IMR-90 (cell line): ENCODE data around the gene LPAR1. TPM values are rescaled to one million over a fixed set of nuclear protein-coding genes. Genes with fewer than 3 reads are reported as not detected.
A peak's percentile ranks its signal among the peaks of the same experiment; 100 is the strongest.

Experiments
- ATAC-seq: fragments of 200-7000 bp; cut with Tn5 transposase; 2 replicates; pipeline ENCODE4 v1.9.1; 2020; ENCODE audit warnings: low read depth, mild to moderate bottlenecking, moderate library complexity
- BruUV-seq: library from RNA; stranded (reverse); fragments of 400-500 nt; replicated peaks from 2 replicates; lab custom pipeline; 2021; lab: Mats Ljungman, UMichigan
- CTCF ChIA-PET: fragments of 300-600 bp; formaldehyde crosslinking; extraction: SDS; loops from one replicate; lab custom pipeline; 2021; ENCODE audit warnings: antibody characterized with exemption; lab: Yijun Ruan, JAX
- POLR2A ChIA-PET: fragments of 300-600 bp; sonication (Branson Sonifier 250); formaldehyde crosslinking; loops from one replicate; lab custom pipeline; 2022; ENCODE audit warnings: antibody characterized with exemption; ENCODE audit not compliant: unreplicated experiment; lab: Charles Lee
- DNase-seq: peaks from one replicate; pipeline ENCODE4 v3.0.0; 2013
- H2AFZ ChIP-seq: replicated peaks from 2 replicates; pipeline ENCODE3; 2013; ENCODE audit warnings: low read length, mild to moderate bottlenecking; ENCODE audit not compliant: poor library complexity
- H2AK5ac ChIP-seq: 2 replicates; pipeline ENCODE4 v1.6.1; 2013; ENCODE audit warnings: low read depth, low read length, inconsistent platforms
- H2AK9ac ChIP-seq: replicated peaks from 2 replicates; pipeline ENCODE3; 2013; ENCODE audit warnings: mild to moderate bottlenecking, low read depth, low read length, moderate library complexity; ENCODE audit not compliant: poor library complexity
- H2BK120ac ChIP-seq: 2 replicates; pipeline ENCODE4 v1.6.1; 2013; ENCODE audit warnings: low read depth, low read length, inconsistent platforms
- H2BK15ac ChIP-seq: 3 replicates; pipeline ENCODE4 v1.6.1; 2013; ENCODE audit warnings: low read depth, low read length, inconsistent platforms
- H2BK20ac ChIP-seq: 2 replicates; pipeline ENCODE4 v1.6.1; 2013; ENCODE audit warnings: low read depth, mild to moderate bottlenecking, inconsistent platforms, low read length, moderate library complexity
- H2BK5ac ChIP-seq: 2 replicates; pipeline ENCODE4 v1.6.1; 2013; ENCODE audit warnings: mild to moderate bottlenecking, low read depth, low read length, inconsistent platforms; ENCODE audit not compliant: poor library complexity, severe bottlenecking
- H3K14ac ChIP-seq: replicated peaks from 2 replicates; pipeline ENCODE4 v1.6.1; 2013; ENCODE audit warnings: low read depth, low read length, inconsistent platforms
- H3K18ac ChIP-seq: 2 replicates; pipeline ENCODE4 v1.6.1; 2013; ENCODE audit warnings: low read depth, low read length, control low read depth
- H3K23ac ChIP-seq: 2 replicates; pipeline ENCODE4 v1.6.1; 2013; ENCODE audit warnings: low read depth, low read length, inconsistent platforms
- H3K27ac ChIP-seq: 2 replicates; pipeline ENCODE4 v1.5.1; 2013; ENCODE audit warnings: mild to moderate bottlenecking, control low read depth, low read length; ENCODE audit not compliant: insufficient read depth
- H3K27me3 ChIP-seq: 2 replicates; pipeline ENCODE4 v1.6.1; 2013; ENCODE audit warnings: low read length; ENCODE audit not compliant: control insufficient read depth, insufficient read depth
- H3K36me3 ChIP-seq: 2 replicates; pipeline ENCODE4 v1.6.1; 2013; ENCODE audit warnings: low read length, mixed read lengths; ENCODE audit not compliant: control insufficient read depth, insufficient read depth
- H3K4ac ChIP-seq: 2 replicates; pipeline ENCODE4 v1.6.1; 2013; ENCODE audit warnings: low read depth, low read length, inconsistent platforms
- H3K4me1 ChIP-seq: 2 replicates; pipeline ENCODE4 v1.6.1; 2013; ENCODE audit warnings: low read length, mixed read lengths; ENCODE audit not compliant: control insufficient read depth, insufficient read depth
- H3K4me2 ChIP-seq: 2 replicates; pipeline ENCODE4 v1.6.1; 2013; ENCODE audit warnings: low read depth, mild to moderate bottlenecking, control low read depth, low read length, moderate library complexity
- H3K4me3 ChIP-seq: 2 replicates; pipeline ENCODE4 v1.5.1; 2013; ENCODE audit warnings: low read depth, mild to moderate bottlenecking, control low read depth, low read length, moderate library complexity; ENCODE audit not compliant: insufficient read depth
- H3K56ac ChIP-seq: 2 replicates; pipeline ENCODE4 v1.6.1; 2013; ENCODE audit warnings: low read length, inconsistent platforms; ENCODE audit not compliant: insufficient read depth; ENCODE audit errors: extremely low read depth
- H3K79me1 ChIP-seq, 2 experiments: 2 replicates each; pipeline ENCODE4 v1.6.1; 2013; ENCODE audit warnings: low read length in 2 of 2, inconsistent platforms in 1 of 2, low read depth in 1 of 2
- H3K9ac ChIP-seq: 2 replicates; pipeline ENCODE4 v1.6.1; 2013; ENCODE audit warnings: low read depth, low read length, control low read depth
- H3K9me1 ChIP-seq: 2 replicates; pipeline ENCODE4 v1.6.1; 2013; ENCODE audit warnings: low read length, inconsistent platforms; ENCODE audit not compliant: insufficient read depth
- H3K9me3 ChIP-seq: 2 replicates; pipeline ENCODE4 v1.6.1; 2013; ENCODE audit warnings: low read length; ENCODE audit not compliant: control insufficient read depth, insufficient read depth
- H4K20me1 ChIP-seq: 2 replicates; pipeline ENCODE4 v1.6.1; 2013; ENCODE audit warnings: low read length, inconsistent platforms; ENCODE audit not compliant: insufficient read depth
- H4K5ac ChIP-seq: 2 replicates; pipeline ENCODE4 v1.6.1; 2013; ENCODE audit warnings: mild to moderate bottlenecking, low read depth, low read length, control low read depth
- H4K8ac ChIP-seq, 2 experiments: 2 replicates each; pipeline ENCODE4 v1.6.1; 2013; ENCODE audit warnings: low read depth in 2 of 2, low read length in 2 of 2, control low read depth in 1 of 2, inconsistent platforms in 1 of 2
- H4K91ac ChIP-seq: 2 replicates; pipeline ENCODE4 v1.6.1; 2013; ENCODE audit warnings: low read depth, low read length, inconsistent platforms; ENCODE audit not compliant: insufficient read depth
- BHLHE40 ChIP-seq: fragments of 150-350 bp; IDR thresholded peaks from 2 replicates; pipeline ENCODE4 v1.6.1; 2016; ENCODE audit warnings: mild to moderate bottlenecking, low read depth, low read length
- CEBPB ChIP-seq: IDR thresholded peaks from 2 replicates; pipeline ENCODE4 v1.6.1; 2012; ENCODE audit warnings: low read depth, low read length, improper control_type of control experiment
- CHD1 ChIP-seq: IDR thresholded peaks from 2 replicates; pipeline ENCODE4 v1.6.1; 2012; ENCODE audit warnings: low read depth, low read length, improper control_type of control experiment
- CTCF ChIP-seq: conservative IDR thresholded peaks from 2 replicates; pipeline ENCODE4 v1.5.1; 2012; ENCODE audit warnings: mild to moderate bottlenecking, low read depth, low read length, improper control_type of control experiment
- ELK1 ChIP-seq: fragments of 150-350 bp; IDR thresholded peaks from 2 replicates; pipeline ENCODE4 v1.6.1; 2016; ENCODE audit warnings: low read depth, mild to moderate bottlenecking, low read length, moderate library complexity, borderline replicate concordance
- FOS ChIP-seq: fragments of 150-350 bp; IDR thresholded peaks from 2 replicates; pipeline ENCODE4 v1.6.1; 2016; ENCODE audit warnings: low read depth, low read length
- MAFK ChIP-seq: IDR thresholded peaks from 2 replicates; pipeline ENCODE4 v1.6.1; 2012; ENCODE audit warnings: low read depth, low read length, improper control_type of control experiment
- MAZ ChIP-seq: IDR thresholded peaks from 2 replicates; pipeline ENCODE4 v1.6.1; 2012; ENCODE audit warnings: low read depth, mild to moderate bottlenecking, low read length, improper control_type of control experiment, moderate library complexity, borderline replicate concordance
- MXI1 ChIP-seq: IDR thresholded peaks from 2 replicates; pipeline ENCODE4 v1.6.1; 2012; ENCODE audit warnings: low read depth, mild to moderate bottlenecking, low read length, moderate library complexity, borderline replicate concordance
- NFE2L2 ChIP-seq: fragments of 150-350 bp; IDR thresholded peaks from 2 replicates; pipeline ENCODE4 v1.6.1; 2016; ENCODE audit warnings: low read depth, mild to moderate bottlenecking, low read length
- RCOR1 ChIP-seq: IDR thresholded peaks from 2 replicates; pipeline ENCODE4 v1.6.1; 2012; ENCODE audit warnings: mild to moderate bottlenecking, low read length, improper control_type of control experiment; ENCODE audit not compliant: insufficient replicate concordance
- RFX5 ChIP-seq: IDR thresholded peaks from 2 replicates; pipeline ENCODE4 v1.8.0; 2012; ENCODE audit warnings: low read depth, mild to moderate bottlenecking, low read length, moderate library complexity
- SMC3 ChIP-seq: fragments of 150-350 bp; IDR thresholded peaks from 2 replicates; pipeline ENCODE4 v1.6.1; 2016; ENCODE audit warnings: low read depth, mild to moderate bottlenecking, antibody characterized with exemption, low read length, moderate library complexity
- USF2 ChIP-seq: fragments of 150-350 bp; IDR thresholded peaks from 2 replicates; pipeline ENCODE4 v1.6.1; 2017; ENCODE audit warnings: mild to moderate bottlenecking, antibody characterized with exemption, low read length, low read depth
- WGBS, 2 experiments: methylation state at CpG; one replicate each; pipeline versions ENCODE4 v1.1.5 to v1.1.7; 2013; ENCODE audit warnings: missing lambda C conversion rate in 2 of 2; ENCODE audit not compliant: insufficient read length in 1 of 2; ENCODE audit errors: extremely low coverage in 2 of 2; 5-methylcytosine and 5-hydroxymethylcytosine counted together
- dilution Hi-C: fragments of 300-500 bp; cut with HindIII; formaldehyde crosslinking; loops from one replicate; pipeline ENCODE4 v1.14.3; 2018; ENCODE audit warnings: low sequenced_read_pairs; ENCODE audit not compliant: unreplicated experiment
- in situ Hi-C: fragments of 300-500 bp; cut with MboI; formaldehyde crosslinking; loops from 3 replicates; pipeline ENCODE4 v1.14.3; 2019; ENCODE audit warnings: low sequenced_read_pairs, inconsistent platforms, mixed read lengths
- intact Hi-C: fragments of 100-400 bp; cut with micrococcal nuclease; formaldehyde crosslinking; loops from 2 replicates; pipeline ENCODE4 v1.10.0; 2022
- polyA plus RNA-seq, 3 experiments: library from polyadenylated mRNA; depleted of rRNA; stranded (reverse); fragments of >200 nt; gene quantifications; 2 replicates each; pipeline ENCODE4 v1.2.3, GENCODE V29; 2012; ENCODE audit warnings: low replicate concordance in 1 of 3
- total RNA-seq: library from RNA; depleted of rRNA; stranded (reverse); fragments of >200 nt; gene quantifications from 2 replicates; pipeline ENCODE4 v1.2.3, GENCODE V29; 2012

Gene LPAR1
- total and polyA plus RNA-seq, 2 of the 4 experiments (the other 2 are of a cell fraction) = 171 to 315 TPM

DNA sequence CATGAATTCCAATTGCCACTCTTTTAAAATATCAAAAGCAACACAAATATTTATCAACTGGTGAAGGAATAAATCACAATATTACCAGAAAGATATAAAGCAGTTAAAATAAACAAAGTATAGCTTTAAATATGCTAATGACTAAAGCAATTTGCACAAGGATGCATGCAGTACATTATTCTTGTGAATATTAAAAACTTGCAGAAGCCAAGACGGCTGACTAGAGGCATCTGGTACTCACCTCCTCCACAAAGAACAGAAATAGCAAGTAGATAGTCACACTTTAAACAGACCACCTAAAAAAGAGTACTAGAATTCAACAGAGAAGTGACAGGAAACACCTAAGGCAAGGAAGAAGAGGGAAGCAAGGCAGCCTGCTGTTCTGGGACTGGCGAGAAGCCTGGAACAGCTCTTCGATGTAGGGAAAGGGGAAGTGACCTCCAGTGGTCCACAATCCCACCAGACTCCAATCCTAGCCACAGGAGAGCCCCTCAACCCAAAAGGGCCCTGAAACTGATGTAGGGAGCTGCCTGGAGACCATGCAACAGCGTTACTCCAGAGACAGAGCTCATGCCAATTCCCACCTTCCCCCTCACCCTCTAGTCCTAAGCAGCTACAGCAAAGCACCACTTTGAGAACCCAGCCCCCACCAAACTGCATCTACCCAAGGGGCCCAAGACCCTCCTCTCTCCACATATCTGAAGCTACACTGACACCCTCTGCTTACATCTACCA is 86.3 kb downstream of the LPAR1 start:
- DNase-seq = no peak
- Histone ChIP-seq H3K27me3 (no peaks in the 10 kb centered on the region), H2AK5ac (peak overlapping the region; percentile 96), H4K20me1 (peaks cover 58% of the 10 kb centered on the region), H3K4ac (peak overlapping the region; percentile 83), H3K79me1 (peaks cover 24 to 48% of the 10 kb centered on the region in 2 experiments), H2AFZ (peak overlapping the region; percentile 44), H3K18ac (peak overlapping the region; percentile 45; the same call in 1 of the 2 replicates), H3K9me1 (peaks cover 16% of the 10 kb centered on the region), H4K5ac (peak overlapping the region; percentile 25; the same call in 1 of the 2 replicates), H3K27ac (peak overlapping the region; percentile 85), H2AK9ac (peak overlapping the region; percentile 25), H3K14ac (peak overlapping the region; percentile 77), H3K4me1 (peaks cover 23% of the 10 kb centered on the region), H3K9ac (peak overlapping the region; percentile 57; the same call in 1 of the 2 replicates), H3K23ac (peak overlapping the region; percentile 76), H3K36me3 (peaks cover 14% of the 10 kb centered on the region), H4K91ac (peak overlapping the region; percentile 76), H2BK120ac (peak overlapping the region; percentile 77), H4K8ac (peak overlapping the region; percentile 48 to 76; a peak in 2 of 4 replicates), H2BK5ac (peak overlapping the region; percentile 77), H3K4me2 (peak overlapping the region; percentile 37), H3K4me3 (no peak overlapping the region), H2BK15ac (peak overlapping the region; percentile 84; the same call in 2 of the 3 replicates), H3K9me3 (no peaks in the 10 kb centered on the region), H3K56ac (no peak overlapping the region; the same call in 1 of the 2 replicates), H2BK20ac (peak overlapping the region; percentile 66)
- ChIA-PET POLR2A (no interaction called here), CTCF (interaction anchor here (0.6 kb wide), 1 partner anchor 270 kb away, joined by 3 read pairs; no protein-coding TSS in a partner anchor)
- ATAC-seq = no peak
- intact Hi-C loops (no loop called here), in situ Hi-C loops (no loop called here), dilution Hi-C loops (no loop called here)
- BruUV-seq = no TSS peak
- WGBS, 2 experiments = 67% methylated on average over 1 of the region's 4 CpGs; no CpG with 5 or more reads in 1 of the 2 experiments
- TF ChIP-seq BHLHE40 (no peak), NFE2L2 (no peak), USF2 (no peak), MAZ (no peak), MAFK (no peak), CEBPB (no peak), SMC3 (no peak), RCOR1 (no peak), RFX5 (no peak), ELK1 (no peak), CHD1 (no peak), FOS (no peak), MXI1 (no peak), CTCF (no peak)
